ENCODE data around the gene RAB17.

- no peak for TF ChIP-seq SIN3A (IDR thresholded peaks at IDR 0.05; ENCODE audit: borderline replicate concordance, insufficient read depth, low read length)
- TF ChIP-seq REST (IDR thresholded peaks at IDR 0.05; ENCODE audit: insufficient read depth in 1 of 2, low read depth in 2 of 2, low read length in 2 of 2): no peak
- TF ChIP-seq TAF1 (IDR thresholded peaks at IDR 0.05; ENCODE audit: borderline replicate concordance, insufficient read depth, low read length): no peak
- no peak for TF ChIP-seq POLR2AphosphoS5 (IDR thresholded peaks at IDR 0.05; ENCODE audit: low read depth, low read length)
Observed at GRCh38 chr2:237629188-237629534, 38.6 kb upstream of the RAB17 start.
